ENCODE data around the gene DENND1A.
"Not testable (repeated sequence)": the region's sequence is repeated elsewhere in the genome, so short reads cannot be mapped to it uniquely, and the experiment has no call there.

Gene DENND1A

GRCh38 chr9:123745451-123745850 lies 184.5 kb downstream of the DENND1A start:
- no peaks in the 10 kb centered on the region for H3K27me3 ChIP-seq (ENCODE audit: insufficient read depth, low read length)
- H3K27ac ChIP-seq (ENCODE audit: low read depth, low read length) = no peak overlapping the region
- no peak overlapping the region for H3K9ac ChIP-seq (ENCODE audit: low read depth, low read length)
- H3K4me3 ChIP-seq (ENCODE audit: low read length) = no peak overlapping the region
- H3K4me1 ChIP-seq (ENCODE audit: insufficient read depth, low read length) = peaks cover 27% of the 10 kb centered on the region; the same call in 1 of the 2 replicates
- H3K36me3 ChIP-seq (ENCODE audit: insufficient read depth, low read length) = no peaks in the 10 kb centered on the region
- WGBS = 93% methylated on average over 2 of the region's 2 CpGs
- H3K9me3 ChIP-seq (ENCODE audit: insufficient read depth, low read depth, low read length) = no peaks in the 10 kb centered on the region

DNA sequence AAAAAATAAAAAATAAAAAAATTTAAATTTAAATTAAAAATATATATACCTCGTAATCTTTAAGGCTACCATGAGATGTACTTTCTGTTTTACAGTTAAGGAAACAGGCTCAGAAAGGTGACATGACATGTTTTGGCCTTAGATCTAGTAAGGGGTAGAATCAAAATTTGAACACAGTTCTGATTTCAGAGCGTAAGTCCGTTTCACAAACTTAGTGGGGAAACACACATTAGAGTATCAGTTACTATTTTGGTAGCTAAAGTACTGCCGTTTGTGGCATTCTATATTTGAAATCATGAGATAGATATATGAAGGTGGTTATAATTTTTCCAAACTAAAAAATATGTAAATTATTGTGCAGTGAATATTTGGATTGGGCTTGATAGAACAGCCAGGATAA lies 186.2 kb downstream of the DENND1A start:
- H3K4me1 ChIP-seq (ENCODE audit: insufficient read depth, low read length) = peaks cover 17% of the 10 kb centered on the region; the same call in 1 of the 2 replicates
- H3K4me3 ChIP-seq (ENCODE audit: low read length) = no peak overlapping the region

DNA sequence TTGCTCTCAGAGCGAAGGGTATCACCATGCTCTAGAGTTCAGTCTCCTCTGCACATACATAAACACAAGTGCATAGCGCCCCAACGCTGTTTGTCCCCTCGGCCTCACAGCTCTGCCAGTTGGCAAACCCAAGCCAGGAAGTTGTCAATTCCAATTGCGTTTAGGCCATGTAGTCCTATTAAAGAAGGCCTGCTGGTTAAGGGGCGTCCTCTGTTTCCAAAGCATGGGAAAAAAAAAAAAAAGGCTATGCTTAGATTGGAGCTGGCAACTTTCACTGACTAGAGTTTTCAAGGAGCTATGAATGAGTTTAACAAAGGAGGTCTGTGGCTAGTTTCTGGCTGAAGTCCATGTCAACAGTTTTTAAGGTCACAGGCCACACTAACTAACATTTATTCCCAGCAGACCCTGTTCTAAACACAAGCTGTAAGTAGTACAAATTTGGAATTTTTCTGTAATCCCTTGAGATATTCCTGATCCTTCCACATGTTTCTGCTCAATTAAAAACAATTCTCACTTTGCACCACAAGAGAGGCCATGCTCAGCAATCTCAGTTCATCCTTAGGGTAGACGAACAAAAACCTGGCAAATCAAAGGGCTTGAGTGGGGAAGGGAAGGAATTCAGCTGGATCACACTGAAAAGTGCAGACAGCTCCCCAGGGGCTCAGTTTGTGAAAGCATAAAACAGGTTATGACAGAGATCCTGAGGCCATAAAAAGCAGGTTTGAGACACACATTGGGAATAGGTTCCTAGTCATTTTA lies 187.7 kb downstream of the DENND1A start:
- WGBS = 86% methylated on average over 7 of the region's 7 CpGs
- Histone ChIP-seq H3K27me3 (ENCODE audit: insufficient read depth, low read length) (no peaks in the 10 kb centered on the region), H3K27ac (ENCODE audit: low read depth, low read length) (no peak overlapping the region), H3K9ac (ENCODE audit: low read depth, low read length) (no peak overlapping the region; the same call in 1 of the 2 replicates), H3K4me1 (ENCODE audit: insufficient read depth, low read length) (peaks cover 13% of the 10 kb centered on the region; the same call in 1 of the 2 replicates), H3K36me3 (ENCODE audit: insufficient read depth, low read length) (no peaks in the 10 kb centered on the region), H3K4me3 (ENCODE audit: low read length) (no peak overlapping the region), H3K9me3 (ENCODE audit: insufficient read depth, low read depth, low read length) (no peaks in the 10 kb centered on the region)

More for the DNA sequence above, 186.2 kb downstream of the DENND1A start:
- no peaks in the 10 kb centered on the region for H3K9me3 ChIP-seq (ENCODE audit: insufficient read depth, low read depth, low read length)
- no peak overlapping the region for H3K27ac ChIP-seq (ENCODE audit: low read depth, low read length)
- H3K27me3 ChIP-seq (ENCODE audit: insufficient read depth, low read length) = no peaks in the 10 kb centered on the region
- WGBS = over 99% methylated on average over 4 of the region's 4 CpGs
- no peak overlapping the region for H3K9ac ChIP-seq (ENCODE audit: low read depth, low read length)
- no peaks in the 10 kb centered on the region for H3K36me3 ChIP-seq (ENCODE audit: insufficient read depth, low read length)

DNA sequence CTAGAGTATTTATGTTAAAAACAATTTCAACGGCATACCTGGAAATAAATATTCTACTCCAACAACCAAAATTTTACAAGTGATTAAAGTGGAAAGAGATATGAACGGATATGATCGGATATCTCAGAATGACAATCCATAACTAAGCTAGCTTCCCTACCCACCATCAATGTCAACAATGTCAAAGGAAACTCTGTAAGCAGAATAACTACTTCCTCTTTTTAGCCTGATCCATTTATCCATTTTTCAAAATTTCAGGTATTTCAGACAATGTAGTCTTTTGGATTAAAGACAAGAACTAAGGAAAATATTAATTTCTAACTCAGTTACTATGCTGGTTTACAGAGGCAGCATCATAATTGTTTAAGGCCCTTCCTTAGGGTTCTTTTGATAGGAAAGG lies 188.7 kb downstream of the DENND1A start:
- H3K9ac ChIP-seq (ENCODE audit: low read depth, low read length) = no peak overlapping the region
- 100% methylated on average over 2 of the region's 3 CpGs for WGBS
- H3K9me3 ChIP-seq (ENCODE audit: insufficient read depth, low read depth, low read length) = no peaks in the 10 kb centered on the region
- H3K27ac ChIP-seq (ENCODE audit: low read depth, low read length) = no peak overlapping the region
- H3K4me3 ChIP-seq (ENCODE audit: low read length) = no peak overlapping the region
- H3K4me1 ChIP-seq (ENCODE audit: insufficient read depth, low read length) = peaks cover 10% of the 10 kb centered on the region; the same call in 1 of the 2 replicates
- H3K27me3 ChIP-seq (ENCODE audit: insufficient read depth, low read length) = no peaks in the 10 kb centered on the region
- no peaks in the 10 kb centered on the region for H3K36me3 ChIP-seq (ENCODE audit: insufficient read depth, low read length)

DNA sequence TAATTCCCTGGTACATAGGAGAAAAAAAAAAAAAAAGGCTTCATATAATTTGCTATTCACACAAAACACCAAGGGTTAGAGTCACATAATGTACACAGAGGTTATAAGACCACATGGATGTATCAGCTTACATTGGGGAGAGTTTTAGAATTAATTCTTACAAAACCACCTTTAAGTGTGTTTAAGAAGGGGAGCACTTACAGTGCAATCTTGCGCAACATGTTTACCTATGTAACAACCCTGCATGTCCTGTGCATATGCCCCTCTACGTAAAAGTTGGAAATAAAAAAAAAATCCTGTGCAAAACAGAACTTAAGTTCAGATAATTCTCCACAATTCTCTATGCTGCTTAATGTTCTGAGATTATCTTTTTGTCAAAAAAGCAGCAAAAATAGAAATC lies 190.0 kb downstream of the DENND1A start:
- H3K4me3 ChIP-seq (ENCODE audit: low read length) = no peak overlapping the region
- no peak overlapping the region for H3K27ac ChIP-seq (ENCODE audit: low read depth, low read length)
- H3K4me1 ChIP-seq (ENCODE audit: insufficient read depth, low read length) = peaks cover 10% of the 10 kb centered on the region; the same call in 1 of the 2 replicates
- no peaks in the 10 kb centered on the region for H3K9me3 ChIP-seq (ENCODE audit: insufficient read depth, low read depth, low read length)
- WGBS = 100% methylated on average over 2 of the region's 2 CpGs
- H3K36me3 ChIP-seq (ENCODE audit: insufficient read depth, low read length) = no peaks in the 10 kb centered on the region
- H3K9ac ChIP-seq (ENCODE audit: low read depth, low read length) = no peak overlapping the region
- H3K27me3 ChIP-seq (ENCODE audit: insufficient read depth, low read length) = no peaks in the 10 kb centered on the region

GRCh38 chr9:123739387-123739786 lies 190.5 kb downstream of the DENND1A start:
- H3K27me3 ChIP-seq (ENCODE audit: insufficient read depth, low read length) = no peaks in the 10 kb centered on the region
- no peaks in the 10 kb centered on the region for H3K9me3 ChIP-seq (ENCODE audit: insufficient read depth, low read depth, low read length)
- H3K4me1 ChIP-seq (ENCODE audit: insufficient read depth, low read length) = peaks cover 10% of the 10 kb centered on the region; the same call in 1 of the 2 replicates
- H3K27ac ChIP-seq (ENCODE audit: low read depth, low read length) = no peak overlapping the region
- no peak overlapping the region for H3K9ac ChIP-seq (ENCODE audit: low read depth, low read length)
- H3K4me3 ChIP-seq (ENCODE audit: low read length) = no peak overlapping the region
- 82% methylated on average over 1 of the region's 1 CpG for WGBS
- no peaks in the 10 kb centered on the region for H3K36me3 ChIP-seq (ENCODE audit: insufficient read depth, low read length)

GRCh38 chr9:123738648-123739047 lies 191.3 kb downstream of the DENND1A start:
- Histone ChIP-seq H3K27me3 (ENCODE audit: insufficient read depth, low read length) (no peaks in the 10 kb centered on the region), H3K9me3 (ENCODE audit: insufficient read depth, low read depth, low read length) (no peaks in the 10 kb centered on the region), H3K4me3 (ENCODE audit: low read length) (no peak overlapping the region), H3K27ac (ENCODE audit: low read depth, low read length) (no peak overlapping the region), H3K4me1 (ENCODE audit: insufficient read depth, low read length) (peaks cover 10% of the 10 kb centered on the region; the same call in 1 of the 2 replicates), H3K9ac (ENCODE audit: low read depth, low read length) (no peak overlapping the region), H3K36me3 (ENCODE audit: insufficient read depth, low read length) (no peaks in the 10 kb centered on the region)
- WGBS = 90% methylated on average over 2 of the region's 2 CpGs

DNA sequence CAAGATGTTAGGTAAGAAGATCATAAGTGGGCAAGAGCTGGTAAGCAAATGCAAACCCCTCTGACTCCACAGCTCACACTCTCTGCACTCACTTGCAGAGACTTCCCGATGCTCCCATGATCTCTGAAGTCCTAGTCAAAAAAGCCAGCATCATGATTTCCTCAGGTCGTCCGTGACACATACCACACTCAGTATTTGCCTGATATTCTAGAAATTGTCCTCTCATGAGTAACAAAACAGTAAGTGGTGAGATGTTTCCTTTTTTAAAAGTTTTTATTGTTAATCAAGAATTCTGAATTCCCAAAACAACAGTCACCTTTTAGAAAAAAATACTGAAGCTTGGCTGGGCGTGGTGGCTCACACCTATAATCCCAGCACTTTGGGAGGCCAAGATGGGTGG lies 194.6 kb downstream of the DENND1A start:
- no peaks in the 10 kb centered on the region for H3K36me3 ChIP-seq (ENCODE audit: insufficient read depth, low read length)
- H3K27ac ChIP-seq (ENCODE audit: low read depth, low read length) = no peak overlapping the region
- H3K9me3 ChIP-seq (ENCODE audit: insufficient read depth, low read depth, low read length) = no peaks in the 10 kb centered on the region
- no peak overlapping the region for H3K4me3 ChIP-seq (ENCODE audit: low read length)
- H3K4me1 ChIP-seq (ENCODE audit: insufficient read depth, low read length) = no peaks in the 10 kb centered on the region
- H3K9ac ChIP-seq (ENCODE audit: low read depth, low read length) = no peak overlapping the region
- WGBS = 96% methylated on average over 4 of the region's 4 CpGs
- H3K27me3 ChIP-seq (ENCODE audit: insufficient read depth, low read length) = no peaks in the 10 kb centered on the region

DNA sequence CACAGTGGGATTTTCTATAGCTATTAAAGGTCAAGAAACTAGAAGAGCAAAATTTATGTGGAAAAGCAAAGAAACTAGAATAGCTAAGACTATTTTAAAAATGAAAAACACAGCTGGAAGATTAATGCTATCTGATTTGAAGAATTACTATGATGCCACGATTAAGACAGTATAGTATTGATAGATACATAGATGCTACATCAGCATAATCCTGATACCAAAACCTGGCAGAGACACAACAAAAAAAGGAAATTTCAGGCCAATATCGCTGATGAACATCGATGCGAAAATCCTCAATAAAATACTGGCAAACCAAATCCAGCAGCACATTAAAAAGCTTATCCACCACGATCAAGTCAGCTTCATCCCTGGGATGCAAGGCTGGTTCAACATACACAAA lies 201.4 kb downstream of the DENND1A start:
- not testable (repeated sequence) for H3K4me1 ChIP-seq (ENCODE audit: insufficient read depth, low read length); H3K36me3 ChIP-seq (ENCODE audit: insufficient read depth, low read length); H3K9ac ChIP-seq (ENCODE audit: low read depth, low read length); H3K27me3 ChIP-seq (ENCODE audit: insufficient read depth, low read length); H3K9me3 ChIP-seq (ENCODE audit: insufficient read depth, low read depth, low read length); H3K4me3 ChIP-seq (ENCODE audit: low read length); H3K27ac ChIP-seq (ENCODE audit: low read depth, low read length)
- WGBS = 91% methylated on average over 5 of the region's 5 CpGs

GRCh38 chr9:123727332-123727731 lies 202.6 kb downstream of the DENND1A start:
- H3K4me3 ChIP-seq (ENCODE audit: low read length) = no peak overlapping the region
- H3K9me3 ChIP-seq (ENCODE audit: insufficient read depth, low read depth, low read length) = peaks cover 19% of the 10 kb centered on the region
- H3K36me3 ChIP-seq (ENCODE audit: insufficient read depth, low read length) = no peaks in the 10 kb centered on the region
- no peaks in the 10 kb centered on the region for H3K27me3 ChIP-seq (ENCODE audit: insufficient read depth, low read length)
- 0 out of 2 replicates have a peak, but pooled peaks cover 4% of the 10 kb centered on the region for H3K4me1 ChIP-seq (ENCODE audit: insufficient read depth, low read length)
- 98% methylated on average over 1 of the region's 1 CpG for WGBS
- no peak overlapping the region for H3K27ac ChIP-seq (ENCODE audit: low read depth, low read length)
- no peak overlapping the region for H3K9ac ChIP-seq (ENCODE audit: low read depth, low read length)

- H3K27me3 ChIP-seq (ENCODE audit: insufficient read depth, low read length) = no peaks in the 10 kb centered on the region
- WGBS = 61% methylated on average over 7 of the region's 8 CpGs
- 0 out of 2 replicates have a peak, but pooled peaks cover 4% of the 10 kb centered on the region for H3K4me1 ChIP-seq (ENCODE audit: insufficient read depth, low read length)
- no peaks in the 10 kb centered on the region for H3K36me3 ChIP-seq (ENCODE audit: insufficient read depth, low read length)
- no peak overlapping the region for H3K9ac ChIP-seq (ENCODE audit: low read depth, low read length)
- peaks cover 26% of the 10 kb centered on the region for H3K9me3 ChIP-seq (ENCODE audit: insufficient read depth, low read depth, low read length)
- no peak overlapping the region for H3K4me3 ChIP-seq (ENCODE audit: low read length)
- H3K27ac ChIP-seq (ENCODE audit: low read depth, low read length) = no peak overlapping the region
Measured at GRCh38 chr9:123725389-123725788, 204.5 kb downstream of the DENND1A start.
